ENCODE data around the gene SNRNP35.

GRCh38 chr12:123479442-123480180 lies 21.7 kb downstream of the SNRNP35 start:
- TF ChIP-seq CTCF (IDR thresholded peaks at IDR 0.05) (no peak), POLR2AphosphoS5 (IDR thresholded peaks at IDR 0.05) (no peak), POLR2A (IDR thresholded peaks at IDR 0.05) (no peak), EP300 (IDR thresholded peaks at IDR 0.05; ENCODE audit: low read depth) (no peak)

Measured in transverse colon (tissue), 4 donors.